Measurements from ENCODE around the gene ZC3H18. TPM values are rescaled to one million over a fixed set of nuclear protein-coding genes. Genes with fewer than 3 reads are reported as not detected.
A peak's percentile ranks its signal among the peaks of the same experiment; 100 is the strongest.

Gene ZC3H18
- total RNA-seq, 1 experiment from 2014 or later = 12.6 TPM

- no peak for DNase-seq (ENCODE audit: low read depth)
These were observed 69.2 kb downstream of the ZC3H18 start for GRCh38 chr16:88639231-88640038.

- no peak for DNase-seq (ENCODE audit: low read depth)
These were observed 69.9 kb downstream of the ZC3H18 start for GRCh38 chr16:88640039-88640495.

GRCh38 chr16:88640498-88641247 lies 70.5 kb downstream of the ZC3H18 start:
- DNase-seq (ENCODE audit: low read depth) = no peak

- DNase-seq (ENCODE audit: low read depth) = no peak
These were observed 72.9 kb downstream of the ZC3H18 start for GRCh38 chr16:88642881-88643643.

- DNase-seq (ENCODE audit: low read depth) = no peak
These were observed 73.4 kb downstream of the ZC3H18 start for GRCh38 chr16:88643644-88643932.

- DNase-seq (ENCODE audit: low read depth) = no peak
These were observed 75.3 kb downstream of the ZC3H18 start for GRCh38 chr16:88645455-88645854.

- no peak for DNase-seq (ENCODE audit: low read depth)
These were observed 75.7 kb downstream of the ZC3H18 start for GRCh38 chr16:88645941-88646340.

- no peak for DNase-seq (ENCODE audit: low read depth)
These were observed 76.3 kb downstream of the ZC3H18 start for GRCh38 chr16:88646345-88647034.

GRCh38 chr16:88647178-88648070 lies 77.2 kb downstream of the ZC3H18 start:
- no peak for DNase-seq (ENCODE audit: low read depth)

GRCh38 chr16:88649195-88649923 lies 79.2 kb downstream of the ZC3H18 start:
- DNase-seq (ENCODE audit: low read depth) = no peak

GRCh38 chr16:88649924-88650748 lies 79.9 kb downstream of the ZC3H18 start:
- DNase-seq (ENCODE audit: low read depth) = no peak

- DNase-seq (ENCODE audit: low read depth) = peak; percentile 84
These were observed 80.6 kb downstream of the ZC3H18 start, which contains the start of gene CYBA for GRCh38 chr16:88650749-88651275. Gene CYBA (minus strand): TSS chr16:88651053. CDS start chr16:88651013, 40 bp downstream.

GRCh38 chr16:88651276-88651988 lies 81.2 kb downstream of the ZC3H18 start:
- peak; percentile 90 for DNase-seq (ENCODE audit: low read depth)

- DNase-seq (ENCODE audit: low read depth) = no peak
These were observed 82.0 kb downstream of the ZC3H18 start for GRCh38 chr16:88651989-88652761.

GRCh38 chr16:88652762-88653063 lies 82.5 kb downstream of the ZC3H18 start:
- no peak for DNase-seq (ENCODE audit: low read depth)

- DNase-seq (ENCODE audit: low read depth) = no peak
These were observed 82.9 kb downstream of the ZC3H18 start for GRCh38 chr16:88653101-88653500.

GRCh38 chr16:88653596-88654362 lies 83.6 kb downstream of the ZC3H18 start:
- DNase-seq (ENCODE audit: low read depth) = no peak
